H9 (cell line): ENCODE data around the gene AGBL4. TPM values are rescaled to one million over a fixed set of nuclear protein-coding genes. Genes with fewer than 3 reads are reported as not detected.

ENCODE experiments used
- DNase-seq: peaks from one replicate; pipeline ENCODE4 v3.0.0-alpha.2; 2017
- H2AFZ ChIP-seq: one replicate; pipeline ENCODE4 v1.6.1; 2013; ENCODE audit warnings: mild to moderate bottlenecking, low read length, control low read depth, moderate library complexity
- H2AK5ac ChIP-seq: 2 replicates; pipeline ENCODE4 v1.6.1; 2013; ENCODE audit warnings: low read length, control low read depth, mixed read lengths; ENCODE audit not compliant: insufficient read length
- H2BK120ac ChIP-seq: one replicate; pipeline ENCODE4 v1.6.1; 2013; ENCODE audit warnings: low read depth, mild to moderate bottlenecking, low read length, control low read depth, inconsistent platforms; ENCODE audit not compliant: poor library complexity, severe bottlenecking
- H2BK12ac ChIP-seq: 2 replicates; pipeline ENCODE4 v1.6.1; 2013; ENCODE audit warnings: low read length, control low read depth, mixed read lengths, low read depth; ENCODE audit not compliant: insufficient read length
- H2BK15ac ChIP-seq: 2 replicates; pipeline ENCODE4 v1.6.1; 2013; ENCODE audit warnings: low read depth, low read length, control low read depth
- H2BK20ac ChIP-seq: one replicate; pipeline ENCODE4 v1.6.1; 2013; ENCODE audit warnings: low read depth, mild to moderate bottlenecking, low read length, control low read depth, inconsistent platforms; ENCODE audit not compliant: poor library complexity, severe bottlenecking
- H2BK5ac ChIP-seq: 2 replicates; pipeline ENCODE4 v1.6.1; 2013; ENCODE audit warnings: low read length, control low read depth, mixed read lengths; ENCODE audit not compliant: insufficient read length
- H3K14ac ChIP-seq: 2 replicates; pipeline ENCODE4 v1.6.1; 2013; ENCODE audit warnings: low read length, control low read depth; ENCODE audit not compliant: insufficient read depth
- H3K18ac ChIP-seq: 2 replicates; pipeline ENCODE4 v1.6.1; 2013; ENCODE audit warnings: low read depth, mild to moderate bottlenecking, mixed read lengths, low read length, control low read depth; ENCODE audit not compliant: insufficient read length
- H3K23ac ChIP-seq: 2 replicates; pipeline ENCODE4 v1.6.1; 2013; ENCODE audit warnings: low read length, control low read depth, mixed read lengths, low read depth; ENCODE audit not compliant: insufficient read length
- H3K23me2 ChIP-seq: 2 replicates; pipeline ENCODE4 v1.6.1; 2013; ENCODE audit warnings: low read depth, mild to moderate bottlenecking, mixed read lengths, low read length, control low read depth; ENCODE audit not compliant: insufficient read length, poor library complexity, severe bottlenecking
- H3K27ac ChIP-seq: 2 replicates; pipeline ENCODE4 v1.5.1; 2013; ENCODE audit warnings: low read length, control low read depth, mixed read lengths, low read depth; ENCODE audit not compliant: insufficient read length
- H3K27me3 ChIP-seq: 2 replicates; pipeline ENCODE4 v1.6.1; 2013; ENCODE audit warnings: low read length, control low read depth, inconsistent platforms; ENCODE audit not compliant: insufficient read depth
- H3K4ac ChIP-seq: 2 replicates; pipeline ENCODE4 v1.6.1; 2013; ENCODE audit warnings: low read depth, mild to moderate bottlenecking, control low read depth, inconsistent platforms, low read length, moderate library complexity
- H3K4me1 ChIP-seq: 2 replicates; pipeline ENCODE4 v1.6.1; 2013; ENCODE audit warnings: low read length, control low read depth, inconsistent platforms; ENCODE audit not compliant: insufficient read depth
- H3K4me2 ChIP-seq: 2 replicates; pipeline ENCODE4 v1.6.1; 2013; ENCODE audit warnings: low read length, control low read depth, mixed read lengths; ENCODE audit not compliant: insufficient read length, insufficient read depth
- H3K56ac ChIP-seq: 2 replicates; pipeline ENCODE4 v1.6.1; 2013; ENCODE audit warnings: low read depth, mild to moderate bottlenecking, mixed read lengths, low read length, control low read depth; ENCODE audit not compliant: insufficient read length
- H3K79me1 ChIP-seq: 2 replicates; pipeline ENCODE4 v1.6.1; 2013; ENCODE audit warnings: low read depth, mild to moderate bottlenecking, moderate library complexity, low read length, control low read depth, inconsistent platforms; ENCODE audit not compliant: insufficient read depth, poor library complexity, severe bottlenecking
- H3K79me2 ChIP-seq: 2 replicates; pipeline ENCODE4 v1.6.1; 2013; ENCODE audit warnings: low read length, control low read depth, inconsistent platforms; ENCODE audit not compliant: insufficient read depth
- H3K9ac ChIP-seq: 2 replicates; pipeline ENCODE4 v1.6.1; 2013; ENCODE audit warnings: low read length, control low read depth, mixed read lengths; ENCODE audit not compliant: insufficient read length; ENCODE audit errors: extremely low read depth
- H3K9me3 ChIP-seq: one replicate; pipeline ENCODE4 v1.6.1; 2013; ENCODE audit warnings: low read depth, low read length, inconsistent platforms; ENCODE audit not compliant: control insufficient read depth
- H3T11ph ChIP-seq: one replicate; pipeline ENCODE4 v1.6.1; 2013; ENCODE audit warnings: mild to moderate bottlenecking, low read length, control low read depth, inconsistent platforms
- H4K20me1 ChIP-seq: one replicate; pipeline ENCODE4 v1.6.1; 2013; ENCODE audit not compliant: control insufficient read depth, insufficient read length, insufficient read depth
- H4K5ac ChIP-seq: 2 replicates; pipeline ENCODE4 v1.6.1; 2013; ENCODE audit warnings: low read depth, mild to moderate bottlenecking, mixed read lengths, low read length, control low read depth; ENCODE audit not compliant: insufficient read length
- H4K8ac ChIP-seq: replicated peaks from 2 replicates; pipeline ENCODE4 v1.6.1; 2013; ENCODE audit warnings: low read length, control low read depth, mixed read lengths, low read depth; ENCODE audit not compliant: insufficient read length
- H4K91ac ChIP-seq: 2 replicates; pipeline ENCODE4 v1.6.1; 2013; ENCODE audit warnings: low read depth, mild to moderate bottlenecking, moderate library complexity, mixed read lengths, low read length, control low read depth; ENCODE audit not compliant: insufficient read length
- H3K27ac Mint-ChIP-seq, 3 experiments: 2 replicates in 2 of 3; 3 replicates in 1 of 3; pipeline ENCODE4 v1.8.0; 2020 to 2021; ENCODE audit warnings: mixed read lengths in 3 of 3, mild to moderate bottlenecking in 1 of 3, moderate library complexity in 1 of 3
- H3K27me3 Mint-ChIP-seq: 2 replicates; pipeline ENCODE4 v1.8.0; 2021; ENCODE audit warnings: low read depth, mild to moderate bottlenecking, moderate library complexity, mixed read lengths
- H3K36me3 Mint-ChIP-seq, 3 experiments: 2 replicates in 2 of 3; 3 replicates in 1 of 3; pipeline ENCODE4 v1.8.0; 2020 to 2021; ENCODE audit warnings: low read depth in 3 of 3, mixed read lengths in 3 of 3; ENCODE audit not compliant: insufficient read depth in 1 of 3
- H3K4me1 Mint-ChIP-seq, 2 experiments: 2 replicates each; pipeline ENCODE4 v1.8.0; 2020; ENCODE audit warnings: mixed read lengths in 2 of 2
- H3K4me3 Mint-ChIP-seq, 2 experiments: 2 replicates in 1 of 2; 3 replicates in 1 of 2; pipeline ENCODE4 v1.8.0; 2020 to 2021; ENCODE audit warnings: mild to moderate bottlenecking in 2 of 2, mixed read lengths in 2 of 2, moderate library complexity in 1 of 2
- H3K9me3 Mint-ChIP-seq, 2 experiments: 2 replicates in 1 of 2; 3 replicates in 1 of 2; pipeline ENCODE4 v1.8.0; 2020; ENCODE audit warnings: mild to moderate bottlenecking in 2 of 2, mixed read lengths in 2 of 2, moderate library complexity in 1 of 2
- CTCF ChIP-seq: fragments of 200-600 bp; sonication (generic); conservative IDR thresholded peaks from 3 replicates; pipeline ENCODE4 v1.8.0; 2021; ENCODE audit warnings: antibody characterized with exemption, mild to moderate bottlenecking
- WGBS: extraction: QIAGEN DNeasy Blood & Tissue Kit; methylation state at CpG from one replicate; pipeline ENCODE4 v1.1.7; 2013; ENCODE audit warnings: missing lambda C conversion rate, low lambda C conversion rate, mixed read lengths; ENCODE audit not compliant: insufficient read length; ENCODE audit errors: extremely low coverage; 5-methylcytosine and 5-hydroxymethylcytosine counted together
- total RNA-seq: library from RNA; stranded (reverse); gene quantifications from 2 replicates; pipeline ENCODE4 v1.2.1, GENCODE V29; 2021

The AGBL4 gene
- total RNA-seq, 1 experiment from 2014 or later = not detected

- Histone ChIP-seq H3K23me2 (no peaks in the 10 kb centered on the region), H3K9ac (no peak overlapping the region), H2AK5ac (no peak overlapping the region), H3T11ph (no peak overlapping the region), H2AFZ (no peak overlapping the region), H2BK12ac (no peak overlapping the region), H3K4me1 (peaks cover 7% of the 10 kb centered on the region; the same call in 1 of the 2 replicates), H4K5ac (no peak overlapping the region), H2BK20ac (no peak overlapping the region), H3K27ac (no peak overlapping the region), H3K79me2 (no peaks in the 10 kb centered on the region), H3K18ac (no peak overlapping the region), H3K14ac (no peak overlapping the region), H2BK5ac (no peak overlapping the region), H3K27me3 (no peaks in the 10 kb centered on the region), H4K91ac (no peak overlapping the region), H4K8ac (no peak overlapping the region), H2BK120ac (no peak overlapping the region), H3K23ac (no peak overlapping the region), H3K79me1 (no peaks in the 10 kb centered on the region), H3K4ac (no peak overlapping the region), H3K4me2 (no peak overlapping the region), H2BK15ac (no peak overlapping the region), H4K20me1 (no peaks in the 10 kb centered on the region), H3K56ac (no peak overlapping the region), H3K9me3 (no peaks in the 10 kb centered on the region)
- Mint-ChIP-seq H3K9me3 (peaks cover 0 to 3% of the 10 kb centered on the region in 2 experiments; a peak in 1 of 5 replicates), H3K27me3 (peaks cover 11% of the 10 kb centered on the region), H3K36me3 (peaks cover 0 to 3% (median 2%) of the 10 kb centered on the region in 3 experiments; a peak in 1 of 7 replicates), H3K4me1 (peaks cover 32 to 34% of the 10 kb centered on the region in 2 experiments), H3K4me3 (no peak overlapping the region), H3K27ac (no peak overlapping the region)
- TF ChIP-seq CTCF = no peak
- WGBS = no CpG with 5 or more reads among the region's 1 CpG
- DNase-seq = no peak
These were observed 1352.2 kb downstream of the AGBL4 start for GRCh38 chr1:48671578-48671977.
